Heart left ventricle (tissue), 16 donors: ENCODE measurements around the gene SLC40A1. TPM values are rescaled to one million over a fixed set of nuclear protein-coding genes. Genes with fewer than 3 reads are reported as not detected.

Experiments
- ATAC-seq, 4 donors: fragments of 200-7000 bp; cut with Tn5 transposase; one replicate each; pipeline ENCODE4 v1.9.1; 2020 to 2022; ENCODE audit warnings: moderate library complexity in 4 of 4, mild to moderate bottlenecking in 3 of 4, moderate number of reproducible peaks in 1 of 4
- DNase-seq, 5 donors: peaks; one replicate each; pipeline ENCODE4 v3.0.0-alpha.2; 2020
- H3K27ac ChIP-seq, 12 donors: fragments of 200-600 bp; sonication (generic) in 4 of 12; one replicate each; pipeline versions ENCODE4 v1.5.0 to v1.8.0; 2016 to 2022; ENCODE audit warnings: mild to moderate bottlenecking in 2 of 12
- H3K27me3 ChIP-seq, 9 donors: fragments of 200-600 bp; sonication (generic) in 2 of 9; one replicate each; pipeline versions ENCODE4 v1.5.1 to v1.8.0; 2016 to 2022; ENCODE audit warnings: mild to moderate bottlenecking in 3 of 9
- H3K36me3 ChIP-seq, 9 donors: fragments of 200-600 bp; sonication (generic) in 2 of 9; one replicate each; pipeline versions ENCODE4 v1.5.0 to v1.8.0; 2018 to 2022; ENCODE audit warnings: mild to moderate bottlenecking in 2 of 9
- H3K4me1 ChIP-seq, 12 donors: fragments of 200-600 bp; sonication (generic) in 4 of 12; one replicate each; pipeline versions ENCODE4 v1.5.0 to v1.8.0; 2016 to 2022; ENCODE audit warnings: mild to moderate bottlenecking in 3 of 12
- H3K4me3 ChIP-seq, 12 donors: fragments of 200-600 bp; sonication (generic) in 4 of 12; one replicate each; pipeline versions ENCODE4 v1.5.0 to v1.8.0; 2017 to 2022; ENCODE audit warnings: mild to moderate bottlenecking in 9 of 12, moderate library complexity in 4 of 12
- H3K9me3 ChIP-seq, 12 donors: fragments of 200-600 bp; sonication (generic) in 4 of 12; one replicate each; pipeline versions ENCODE4 v1.5.0 to v1.8.0; 2016 to 2022; ENCODE audit warnings: mild to moderate bottlenecking in 1 of 12
- CTCF ChIP-seq, 12 donors: fragments of 200-600 bp; sonication (generic) in 4 of 12; IDR thresholded peaks; one replicate each; pipeline versions ENCODE4 v1.5.0 to v1.8.0; 2018 to 2022; ENCODE audit warnings: antibody characterized with exemption in 12 of 12, mild to moderate bottlenecking in 5 of 12
- POLR2A ChIP-seq, 2 donors: fragments of 450-650 bp; IDR thresholded peaks; one replicate each; pipeline ENCODE4 v1.6.1; 2017; ENCODE audit warnings: antibody characterized with exemption in 2 of 2, mild to moderate bottlenecking in 2 of 2, moderate library complexity in 2 of 2
- WGBS, 4 donors: extraction: QIAGEN DNeasy Blood & Tissue Kit in 2 of 4; methylation state at CpG; one replicate each; pipeline versions ENCODE4 v1.1.5 to v1.1.7; 2013 to 2018; 5-methylcytosine and 5-hydroxymethylcytosine counted together
- intact Hi-C, 10 donors: fragments of 100-400 bp; cut with DNase I; formaldehyde crosslinking; loops; one replicate each; pipeline versions ENCODE4 v1.11.1 to v1.14.2; 2022
- long read RNA-seq, 3 donors: library from polyadenylated mRNA; unstranded; transcript quantifications; one replicate each; pipeline ENCODE4 v2.0.0, GENCODE V29; 2020 to 2021
- polyA plus RNA-seq, 2 donors: library from polyadenylated mRNA; stranded (reverse); fragments of 200-250 nt; gene quantifications; one replicate each; pipeline ENCODE4 v1.2.3, GENCODE V29; 2013
- total RNA-seq, 9 donors: library from RNA; depleted of rRNA in 2 of 9; stranded (reverse); fragments of >200 nt in 2 of 9; fragmentation: NEBNext Ultra II Directional in 3 of 9; extraction: Animal tissue kit (Norgen Biotek cat#: 25700) in 3 of 9; gene quantifications; one replicate each; pipeline versions ENCODE4 v1.1.0 to v1.2.4, GENCODE V29; 2016 to 2023
- donor health status: ischemic (EF 13 %, LVEDD 7.1; RV severe dilation, severe dysfunction).
- donor health status: healthy with polysubstance abuse.
- donor health status: DM: no; HTN: yes; CAD: no.
- donor health status: DM: no; HTN: no; CAD: no.
- donor health status: ischemic (EF 25% LVEDD 6.9; RV normal size, moderate dysfunction).
- donor health status: ischemic (EF 25% LVEDD 5.7; RV mildly dilated, moderate dysfunction).
- donor health status: healthy.
- donor health status: DM: yes; HTN: yes; CAD: no.
- donor health status: ischemic (EF 35%, LVEDD 5.7; RV mildly dilated, moderate dysfunction).
- donor health status: nonischemic (EF 11% LVEDD 7.7; RV severe dilation, severe dysfunction).
- donor health status: DM: yes; HTN: yes; CAD: no.
- donor health status: PGD.
- donor health status: ischemic (EF 29% LVEDD 5.4; RV normal size, mild dysfunction).
- donor health status: nonischemic (EF 23%, LVEDD 6.1; RV moderate dilation, normal function).

The SLC40A1 gene
- total RNA-seq (100 to 1,000 TPM in 2 of 9 donors, 10 to 100 TPM in 7; 21.9 to 109 (median 42.9) TPM), polyA plus RNA-seq (10 to 100 TPM; 10.2 to 20.3 TPM)
- long read RNA-seq, donor 1, transcript SLC40A1-201 (8 exons, 3,442 nt), result major isoform, 276 of 301 reads
- long read RNA-seq, donor 1, partial matches to known transcripts, result 10 of 301 reads
- long read RNA-seq, donor 1, other reads (novel, unspliced or antisense), result 15 of 301 reads
- long read RNA-seq, donor 2, transcript SLC40A1-201 (8 exons, 3,442 nt), result major isoform, 371 of 406 reads
- long read RNA-seq, donor 2, partial matches to known transcripts, result 12 of 406 reads
- long read RNA-seq, donor 2, other reads (novel, unspliced or antisense), result 22 of 406 reads
- long read RNA-seq, donor 3, transcript SLC40A1-201 (8 exons, 3,442 nt), result major isoform, 198 of 212 reads
- long read RNA-seq, donor 3, partial matches to known transcripts, result 4 of 212 reads
- long read RNA-seq, donor 3, other reads (novel, unspliced or antisense), result 9 of 212 reads

- peak in 1 of 2 donors; percentile 93 for TF ChIP-seq POLR2A (IDR thresholded peaks at IDR 0.05)
- TF ChIP-seq CTCF (IDR thresholded peaks at IDR 0.05), result peak in 1 of 12 donors; percentile 17
- Histone ChIP-seq H3K9me3 (no peaks in the 10 kb centered on the region), H3K27ac (peak within 1 kb of the TSS; percentile 90 to 99 (median 96)), H3K27me3 (no peaks in the 10 kb centered on the region), H3K36me3 (peaks cover 0 to 18% (median 5%) of the 10 kb centered on the region in 9 donors), H3K4me3 (peak within 1 kb of the TSS; percentile 22 to 89 (median 75)), H3K4me1 (peaks cover 0 to 68% (median 40%) of the 10 kb centered on the region in 12 donors)
- intact Hi-C loops, result loop anchor here in 5 of 10 donors (2.0 to 5.0 kb wide), 5 partner anchors 30 to 114 kb away; no protein-coding TSS in a partner anchor
- 0% methylated on average over 32 to 78 of the region's 78 CpGs for WGBS, 4 donors
- ATAC-seq (peak; percentile 96 to 99 (median 98)), DNase-seq (peak; percentile 88 to 94 (median 89))
These were observed at the start of gene SLC40A1 for GRCh38 chr2:189580658-189581353. Gene SLC40A1, minus strand, starts transcription at chr2:189580786. Its CDS starts 326 bp downstream, at chr2:189580460.

DNA sequence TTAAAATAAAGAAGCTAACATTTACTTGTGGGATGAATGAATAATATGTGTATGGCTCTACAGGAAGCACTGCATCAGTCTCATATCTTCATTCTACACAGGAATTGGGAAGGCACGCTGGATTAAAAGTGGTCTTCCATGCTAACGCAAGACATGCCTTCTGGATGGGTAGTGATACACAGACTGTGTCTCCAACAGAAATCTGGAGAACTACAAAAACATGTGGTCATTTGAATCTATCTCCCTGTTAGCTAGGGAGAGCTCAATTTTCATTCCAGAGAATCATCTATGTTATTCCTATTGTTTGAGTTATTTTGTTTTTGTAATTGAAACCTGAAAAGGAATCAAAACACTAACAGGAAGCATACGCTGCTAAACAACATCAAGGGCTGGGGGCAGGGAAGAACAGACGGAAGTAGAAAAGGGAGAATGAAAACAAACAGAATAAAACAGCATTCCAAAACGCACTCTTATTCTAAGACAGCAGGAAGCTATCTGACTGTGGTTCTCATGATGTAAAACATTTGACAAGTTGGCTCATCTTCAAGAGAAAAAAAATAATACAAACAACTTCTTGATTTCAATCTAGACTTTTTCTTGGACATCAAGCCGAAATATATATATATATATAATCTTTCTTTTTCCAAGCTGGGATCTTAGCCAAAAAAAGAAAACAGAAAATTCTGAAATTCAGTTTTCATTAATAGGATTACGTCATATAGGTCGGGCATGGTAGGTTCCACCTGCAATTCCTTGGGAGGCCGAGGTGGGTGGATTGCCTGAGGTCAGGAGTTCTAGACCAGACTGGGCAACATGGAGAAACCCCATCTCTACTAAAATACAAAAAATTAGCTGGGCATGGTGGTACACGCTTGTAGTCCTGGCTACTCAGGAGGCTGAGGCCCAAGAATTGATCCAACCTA, 49.2 kb upstream of the SLC40A1 start:
- no peak for DNase-seq
- intact Hi-C loops, result loop anchor here in 9 of 10 donors (2.0 to 10.0 kb wide), 4 partner anchors 47 to 163 kb away; partner anchors contain the start of gene SLC40A1 (in 4 of the 9)
- TF ChIP-seq CTCF (IDR thresholded peaks at IDR 0.05) (no peak), POLR2A (IDR thresholded peaks at IDR 0.05) (no peak)
- no peaks in the 10 kb centered on the region for H3K9me3 ChIP-seq
- ATAC-seq, result peak in 1 of 4 donors; percentile 49
- WGBS, 4 donors, result 61 to 70% (median 66%) methylated on average over 10 of the region's 10 CpGs
- H3K4me1 ChIP-seq, result peaks cover 0 to 11% (median 0%) of the 10 kb centered on the region in 12 donors
- H3K36me3 ChIP-seq, result no peaks in the 10 kb centered on the region
- H3K4me3 ChIP-seq, result peak overlapping the region in 1 of 12 donors; percentile 2
- peak overlapping the region in 6 of 12 donors; percentile 3 to 54 (median 34) for H3K27ac ChIP-seq
- H3K27me3 ChIP-seq, result no peaks in the 10 kb centered on the region

DNA sequence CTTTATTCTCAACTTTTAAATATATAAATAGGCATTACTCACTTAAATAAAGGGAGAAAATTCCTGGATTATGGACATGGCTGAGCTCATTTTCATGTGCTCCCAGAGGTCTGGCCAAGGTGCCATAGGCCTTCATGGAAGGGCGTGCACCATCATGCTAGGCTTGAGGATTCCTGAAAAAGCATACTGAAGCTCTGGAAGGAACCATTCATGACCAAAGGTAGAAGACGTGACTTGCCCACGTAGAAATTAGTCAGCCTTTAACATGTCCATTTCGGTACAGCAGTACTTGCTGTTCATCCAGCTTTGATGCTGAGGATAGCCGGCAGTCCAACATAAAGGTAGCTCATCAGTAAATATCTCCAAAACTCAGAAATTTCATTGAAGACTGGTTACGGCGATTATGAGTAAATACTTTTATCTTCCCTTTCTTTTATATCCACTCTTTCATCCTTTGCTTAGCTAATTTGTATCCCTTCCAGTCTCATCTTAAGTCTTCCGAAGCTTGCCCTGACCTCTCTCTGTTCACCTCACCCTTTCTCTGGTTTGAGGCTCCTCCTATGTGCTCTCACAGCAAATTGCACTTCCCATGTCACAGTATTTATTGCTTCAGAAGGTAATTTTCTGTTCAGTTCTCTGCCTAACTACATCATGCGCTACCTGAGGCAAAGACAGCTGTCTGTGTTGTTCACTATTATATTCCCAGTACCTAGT, 48.4 kb upstream of the SLC40A1 start:
- no peaks in the 10 kb centered on the region for H3K9me3 ChIP-seq
- no peaks in the 10 kb centered on the region for H3K27me3 ChIP-seq
- H3K4me1 ChIP-seq, result peaks cover 0 to 11% (median 0%) of the 10 kb centered on the region in 12 donors
- WGBS, 4 donors, result 86 to 90% (median 88%) methylated on average over 9 of the region's 9 CpGs
- H3K36me3 ChIP-seq, result no peaks in the 10 kb centered on the region
- intact Hi-C loops, result loop anchor here in 3 of 10 donors (2.0 to 5.0 kb wide), 2 partner anchors 47 to 162 kb away; partner anchors contain the start of gene SLC40A1 (in 2 of the 3)
- peak overlapping the region in 5 of 12 donors; percentile 3 to 54 (median 47) for H3K27ac ChIP-seq
- peak in 3 of 4 donors; percentile 57 to 75 (median 62) for ATAC-seq
- DNase-seq, result no peak
- TF ChIP-seq CTCF (IDR thresholded peaks at IDR 0.05) (peak in 9 of 12 donors; percentile 17 to 52 (median 37)), POLR2A (IDR thresholded peaks at IDR 0.05) (no peak)
- H3K4me3 ChIP-seq, result no peak overlapping the region
